ENCODE measurements around the gene EBF4. TPM values are rescaled to one million over a fixed set of nuclear protein-coding genes. Genes with fewer than 3 reads are reported as not detected.

The EBF4 gene
- total RNA-seq, 2 experiments from 2014 or later: 1.5 to 4.4 TPM

GRCh38 chr20:2748551-2749342, 56.2 kb downstream of the EBF4 start:
- H3K36me3 ChIP-seq (ENCODE audit: insufficient read depth, low read length): no peaks in the 10 kb centered on the region
- H2AFZ ChIP-seq (ENCODE audit: low read length): no peak overlapping the region
- no TSS peak for BruUV-seq (replicated peaks)
- TF ChIP-seq CTCF (conservative IDR thresholded peaks at IDR 0.05; ENCODE audit: low read length): no peak
- no peak for TF ChIP-seq EZH2phosphoT487 (IDR thresholded peaks at IDR 0.05; ENCODE audit: borderline replicate concordance, low read depth, low read length)
- no peak overlapping the region for H3K27ac ChIP-seq (ENCODE audit: low read depth, low read length, poor library complexity, severe bottlenecking)
- ChIA-PET POLR2A (no interaction called here), CTCF (ENCODE audit: unreplicated experiment) (no interaction called here)
- H3K79me2 ChIP-seq (ENCODE audit: insufficient read depth, low read depth, low read length): no peaks in the 10 kb centered on the region
- H4K20me1 ChIP-seq (ENCODE audit: insufficient read depth, low read length): no peaks in the 10 kb centered on the region
- no peaks in the 10 kb centered on the region for H3K4me1 ChIP-seq (ENCODE audit: insufficient read depth, low read length, poor library complexity, severe bottlenecking)
- DNase-seq (ENCODE audit: low spot score): no peak
- H3K9me2 ChIP-seq (ENCODE audit: insufficient read depth, low read length): no peaks in the 10 kb centered on the region
- no peak overlapping the region for H3K4me2 ChIP-seq (ENCODE audit: low read length)
- no peaks in the 10 kb centered on the region for H3K9me3 ChIP-seq (ENCODE audit: low read length)
- intact Hi-C loops (cut with micrococcal nuclease; ENCODE audit: unreplicated experiment): no loop called here
- no peak overlapping the region for H3K4me3 ChIP-seq (ENCODE audit: low read depth, low read length, poor library complexity, severe bottlenecking)

- POLR2A ChIA-PET: no interaction called here
- Histone ChIP-seq H3K4me1 (ENCODE audit: insufficient read depth, low read length, poor library complexity, severe bottlenecking) (no peaks in the 10 kb centered on the region), H3K4me3 (ENCODE audit: low read depth, low read length, poor library complexity, severe bottlenecking) (no peak overlapping the region), H4K20me1 (ENCODE audit: insufficient read depth, low read length) (no peaks in the 10 kb centered on the region), H2AFZ (ENCODE audit: low read length) (no peak overlapping the region), H3K9me3 (ENCODE audit: low read length) (no peaks in the 10 kb centered on the region), H3K9me2 (ENCODE audit: insufficient read depth, low read length) (no peaks in the 10 kb centered on the region), H3K36me3 (ENCODE audit: insufficient read depth, low read length) (no peaks in the 10 kb centered on the region), H3K27ac (ENCODE audit: low read depth, low read length, poor library complexity, severe bottlenecking) (no peak overlapping the region), H3K4me2 (ENCODE audit: low read length) (no peak overlapping the region), H3K79me2 (ENCODE audit: insufficient read depth, low read depth, low read length) (no peaks in the 10 kb centered on the region)
- TF ChIP-seq CTCF (conservative IDR thresholded peaks at IDR 0.05; ENCODE audit: low read length) (no peak), EZH2phosphoT487 (IDR thresholded peaks at IDR 0.05; ENCODE audit: borderline replicate concordance, low read depth, low read length) (no peak)
- no TSS peak for BruUV-seq (replicated peaks)
- intact Hi-C loops (cut with micrococcal nuclease; ENCODE audit: unreplicated experiment): no loop called here
- CTCF ChIA-PET (ENCODE audit: unreplicated experiment): no interaction called here
- no peak for DNase-seq (ENCODE audit: low spot score)
Observed at GRCh38 chr20:2749343-2749950, 56.9 kb downstream of the EBF4 start.

GRCh38 chr20:2749951-2750490, 57.4 kb downstream of the EBF4 start:
- no peaks in the 10 kb centered on the region for H4K20me1 ChIP-seq (ENCODE audit: insufficient read depth, low read length)
- H2AFZ ChIP-seq (ENCODE audit: low read length): no peak overlapping the region
- H3K4me3 ChIP-seq (ENCODE audit: low read depth, low read length, poor library complexity, severe bottlenecking): no peak overlapping the region
- no peaks in the 10 kb centered on the region for H3K79me2 ChIP-seq (ENCODE audit: insufficient read depth, low read depth, low read length)
- intact Hi-C loops (cut with micrococcal nuclease; ENCODE audit: unreplicated experiment): no loop called here
- no peak for TF ChIP-seq CTCF (conservative IDR thresholded peaks at IDR 0.05; ENCODE audit: low read length)
- TF ChIP-seq EZH2phosphoT487 (IDR thresholded peaks at IDR 0.05; ENCODE audit: borderline replicate concordance, low read depth, low read length): no peak
- H3K9me2 ChIP-seq (ENCODE audit: insufficient read depth, low read length): no peaks in the 10 kb centered on the region
- no peak for DNase-seq (ENCODE audit: low spot score)
- H3K4me1 ChIP-seq (ENCODE audit: insufficient read depth, low read length, poor library complexity, severe bottlenecking): no peaks in the 10 kb centered on the region
- no peaks in the 10 kb centered on the region for H3K9me3 ChIP-seq (ENCODE audit: low read length)
- no TSS peak for BruUV-seq (replicated peaks)
- POLR2A ChIA-PET: no interaction called here
- H3K4me2 ChIP-seq (ENCODE audit: low read length): no peak overlapping the region
- no peaks in the 10 kb centered on the region for H3K36me3 ChIP-seq (ENCODE audit: insufficient read depth, low read length)
- CTCF ChIA-PET (ENCODE audit: unreplicated experiment): no interaction called here
- no peak overlapping the region for H3K27ac ChIP-seq (ENCODE audit: low read depth, low read length, poor library complexity, severe bottlenecking)
